K562 (cell line): ENCODE measurements around the gene ELMO3. TPM values are rescaled to one million over a fixed set of nuclear protein-coding genes. Genes with fewer than 3 reads are reported as not detected.

Source experiments
- CBX5 ChIP-seq: IDR thresholded peaks from 2 replicates; pipeline ENCODE4 v1.6.1; 2014; ENCODE audit warnings: low read depth, borderline replicate concordance
- CCNT2 ChIP-seq: IDR thresholded peaks from 2 replicates; pipeline ENCODE4 v1.6.1; 2011; ENCODE audit warnings: borderline replicate concordance, low read depth, mild to moderate bottlenecking, moderate library complexity, mixed read lengths, low read length; ENCODE audit not compliant: insufficient read length; ENCODE audit errors: extremely low read depth
- FOXA3 ChIP-seq, 2 experiments: fragments of 450-650 bp in 1 of 2; sonication (generic) in 1 of 2; formaldehyde crosslinking; IDR thresholded peaks in 1 of 2; conservative IDR thresholded peaks in 1 of 2; 2 replicates each; pipeline versions ENCODE4 v1.4.0 to v1.8.0; 2020 to 2022; ENCODE audit warnings: mild to moderate bottlenecking in 2 of 2, missing genetic modification reagents in 1 of 2
- FUS ChIP-seq: fragments of 200-400 bp; formaldehyde crosslinking; optimal IDR thresholded peaks from 2 replicates; pipeline ENCODE3; 2017; ENCODE audit warnings: low read depth, low read length
- KDM5B ChIP-seq: fragments of 200-600 bp; sonication (generic); IDR thresholded peaks from 2 replicates; pipeline ENCODE4 v1.6.1; 2012; ENCODE audit warnings: low read depth, mild to moderate bottlenecking, moderate library complexity, low read length, control low read depth, inconsistent platforms; ENCODE audit not compliant: insufficient replicate concordance
- KLF10 ChIP-seq: fragments of 250-450 bp; sonication (Bioruptor Pico); IDR thresholded peaks from 2 replicates; pipeline ENCODE4 v1.6.1; 2021; ENCODE audit warnings: matching md5 sums
- NFE2L1 ChIP-seq: fragments of 450-650 bp; IDR thresholded peaks from 2 replicates; pipeline ENCODE4 v1.6.1; 2016; ENCODE audit warnings: missing genetic modification characterization, low read depth, mild to moderate bottlenecking, missing compliant biosample characterization, moderate library complexity, borderline replicate concordance
- NUFIP1 ChIP-seq: fragments of 450-650 bp; IDR thresholded peaks from 2 replicates; pipeline ENCODE4 v1.6.1; 2018; ENCODE audit not compliant: partially characterized antibody
- POLR2B ChIP-seq: fragments of 450-650 bp; IDR thresholded peaks from 2 replicates; pipeline ENCODE4 v1.6.1; 2018; ENCODE audit warnings: low read depth; ENCODE audit not compliant: partially characterized antibody
- RBM34 ChIP-seq: fragments of 200-400 bp; formaldehyde crosslinking; IDR thresholded peaks from 2 replicates; pipeline ENCODE4 v1.6.1; 2018; ENCODE audit warnings: low read length, borderline replicate concordance; ENCODE audit not compliant: insufficient read depth
- SMAD4 ChIP-seq: fragments of 250-450 bp; sonication (Bioruptor Pico); conservative IDR thresholded peaks from 2 replicates; pipeline ENCODE4 v1.8.0; 2021; ENCODE audit warnings: inconsistent platforms, mild to moderate bottlenecking, moderate library complexity
- TEAD4 ChIP-seq, 2 experiments: sonication (generic) in 1 of 2; formaldehyde crosslinking in 1 of 2; IDR thresholded peaks; 2 replicates each; pipeline versions ENCODE4 v1.6.1 to v1.8.0; 2012 to 2022; ENCODE audit warnings: borderline replicate concordance in 1 of 2, inconsistent platforms in 1 of 2, low read length in 1 of 2, mild to moderate bottlenecking in 1 of 2, missing genetic modification reagents in 1 of 2
- ZBTB26 ChIP-seq: fragments of 450-650 bp; formaldehyde crosslinking; IDR thresholded peaks from 2 replicates; pipeline ENCODE4 v1.4.0; 2022; ENCODE audit warnings: missing genetic modification characterization
- ZNF740 ChIP-seq, 3 experiments: fragments of 200-800 bp in 1 of 3; sonication (Bioruptor generic) in 1 of 3; sonication (generic) in 1 of 3; formaldehyde crosslinking in 1 of 3; IDR thresholded peaks; 2 replicates each; pipeline versions ENCODE4 v1.6.1 to v1.8.0; 2016 to 2022; ENCODE audit warnings: mild to moderate bottlenecking in 2 of 3, missing compliant biosample characterization in 2 of 3, missing genetic modification characterization in 2 of 3, missing genetic modification reagents in 1 of 3
- ZNF766 ChIP-seq: fragments of 200-800 bp; sonication (Bioruptor generic); conservative IDR thresholded peaks from 2 replicates; pipeline ENCODE4 v1.6.1; 2016; ENCODE audit warnings: missing genetic modification characterization, missing compliant biosample characterization
- polyA plus RNA-seq, 8 experiments: library from polyadenylated mRNA; depleted of rRNA in 4 of 8; stranded (reverse) in 5 of 8; unstranded in 3 of 8; fragments of >200 nt; fragmentation: Nextera tagmentation in 2 of 8; fragmentation: Illumina TruSeq in 1 of 8; extraction: Ambion mirVana in 2 of 8; extraction: Trizol in 1 of 8; gene quantifications; 2 replicates each; pipeline versions ENCODE4 v1.2.1 to v1.2.3, GENCODE V29; 2011 to 2014; ENCODE audit warnings: inconsistent platforms in 1 of 8, missing spikeins in 1 of 8
- total RNA-seq, 7 experiments: library from RNA; depleted of rRNA in 6 of 7; stranded (reverse); fragments of >200 nt in 6 of 7; fragmentation: Illumina TruSeq in 2 of 7; extraction: Trizol in 2 of 7; gene quantifications; 2 replicates each; pipeline versions ENCODE4 v1.2.1 to v1.2.3, GENCODE V29; 2011 to 2021; ENCODE audit warnings: low replicate concordance in 1 of 7
- TF ChIP-seq, protein P1 (sequence below): fragments of 450-650 bp; formaldehyde crosslinking; IDR thresholded peaks from 2 replicates; pipeline ENCODE4 v1.4.0; 2020; ENCODE audit warnings: mild to moderate bottlenecking
- TF ChIP-seq, protein P2 (sequence below): sonication (generic); formaldehyde crosslinking; IDR thresholded peaks from 2 replicates; pipeline ENCODE4 v1.8.1; 2022; ENCODE audit warnings: missing genetic modification reagents
- TF ChIP-seq, protein P3 (sequence below): fragments of 250-450 bp; sonication (Bioruptor Pico); IDR thresholded peaks from 2 replicates; pipeline ENCODE4 v1.8.0; 2021; ENCODE audit warnings: moderate library complexity, mild to moderate bottlenecking, inconsistent platforms

ELMO3 gene
- total and polyA plus RNA-seq, 9 of the 15 experiments (the other 6 are each of a cell fraction or from before 2014, with no cell fraction given): 0.04 to 5.1 (median 1.5) TPM

- TF ChIP-seq NFE2L1 (no peak), ZBTB26 (no peak), FUS (peak; percentile 61), ZNF740 (CRISPR knock-in tag; IDR thresholded peaks at IDR 0.05) (no peak), ZNF740 (tag; IDR thresholded peaks at IDR 0.05) (0 out of 4 replicates have a peak, but pooled peaks of 1 of the 2 experiments have one; percentile 35), KDM5B (peak; percentile 62), CBX5 (no peak), KLF10 (CRISPR knock-in tag) (no peak), NUFIP1 (no peak), TEAD4 (IDR thresholded peaks at IDR 0.05; ENCODE audit: low read length) (no peak), TEAD4 (CRISPR knock-in tag; IDR thresholded peaks at IDR 0.05; ENCODE audit: borderline replicate concordance) (peak; percentile 49; the same call in 1 of the 2 replicates), CCNT2 (peak; percentile 57), POLR2B (peak; percentile 74), ZNF766 (no peak), SMAD4 (CRISPR knock-in tag) (peak; percentile 50; the same call in 1 of the 2 replicates), RBM34 (0 out of 2 replicates have a peak, but pooled peaks have one; percentile 50), FOXA3 (CRISPR knock-in tag; conservative IDR thresholded peaks at IDR 0.05 in 1 of 2, IDR thresholded peaks at IDR 0.05 in 1 of 2) (no peak; a peak in 1 of 4 replicates)
- TF ChIP-seq, protein P1, sequence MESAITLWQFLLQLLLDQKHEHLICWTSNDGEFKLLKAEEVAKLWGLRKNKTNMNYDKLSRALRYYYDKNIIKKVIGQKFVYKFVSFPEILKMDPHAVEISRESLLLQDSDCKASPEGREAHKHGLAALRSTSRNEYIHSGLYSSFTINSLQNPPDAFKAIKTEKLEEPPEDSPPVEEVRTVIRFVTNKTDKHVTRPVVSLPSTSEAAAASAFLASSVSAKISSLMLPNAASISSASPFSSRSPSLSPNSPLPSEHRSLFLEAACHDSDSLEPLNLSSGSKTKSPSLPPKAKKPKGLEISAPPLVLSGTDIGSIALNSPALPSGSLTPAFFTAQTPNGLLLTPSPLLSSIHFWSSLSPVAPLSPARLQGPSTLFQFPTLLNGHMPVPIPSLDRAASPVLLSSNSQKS (CRISPR knock-in tag): no peak
- TF ChIP-seq, protein P2, sequence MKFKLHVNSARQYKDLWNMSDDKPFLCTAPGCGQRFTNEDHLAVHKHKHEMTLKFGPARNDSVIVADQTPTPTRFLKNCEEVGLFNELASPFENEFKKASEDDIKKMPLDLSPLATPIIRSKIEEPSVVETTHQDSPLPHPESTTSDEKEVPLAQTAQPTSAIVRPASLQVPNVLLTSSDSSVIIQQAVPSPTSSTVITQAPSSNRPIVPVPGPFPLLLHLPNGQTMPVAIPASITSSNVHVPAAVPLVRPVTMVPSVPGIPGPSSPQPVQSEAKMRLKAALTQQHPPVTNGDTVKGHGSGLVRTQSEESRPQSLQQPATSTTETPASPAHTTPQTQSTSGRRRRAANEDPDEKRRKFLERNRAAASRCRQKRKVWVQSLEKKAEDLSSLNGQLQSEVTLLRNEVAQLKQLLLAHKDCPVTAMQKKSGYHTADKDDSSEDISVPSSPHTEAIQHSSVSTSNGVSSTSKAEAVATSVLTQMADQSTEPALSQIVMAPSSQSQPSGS: no peak
- TF ChIP-seq, protein P3, sequence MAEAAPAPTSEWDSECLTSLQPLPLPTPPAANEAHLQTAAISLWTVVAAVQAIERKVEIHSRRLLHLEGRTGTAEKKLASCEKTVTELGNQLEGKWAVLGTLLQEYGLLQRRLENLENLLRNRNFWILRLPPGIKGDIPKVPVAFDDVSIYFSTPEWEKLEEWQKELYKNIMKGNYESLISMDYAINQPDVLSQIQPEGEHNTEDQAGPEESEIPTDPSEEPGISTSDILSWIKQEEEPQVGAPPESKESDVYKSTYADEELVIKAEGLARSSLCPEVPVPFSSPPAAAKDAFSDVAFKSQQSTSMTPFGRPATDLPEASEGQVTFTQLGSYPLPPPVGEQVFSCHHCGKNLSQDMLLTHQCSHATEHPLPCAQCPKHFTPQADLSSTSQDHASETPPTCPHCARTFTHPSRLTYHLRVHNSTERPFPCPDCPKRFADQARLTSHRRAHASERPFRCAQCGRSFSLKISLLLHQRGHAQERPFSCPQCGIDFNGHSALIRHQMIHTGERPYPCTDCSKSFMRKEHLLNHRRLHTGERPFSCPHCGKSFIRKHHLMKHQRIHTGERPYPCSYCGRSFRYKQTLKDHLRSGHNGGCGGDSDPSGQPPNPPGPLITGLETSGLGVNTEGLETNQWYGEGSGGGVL (CRISPR knock-in tag): no peak
These were observed 15.1 kb upstream of the ELMO3 start, which contains the start of gene MATCAP1 (continued) for GRCh38 chr16:67183627-67184452.
